LNCAP (cell line): ENCODE data around the gene SLX4IP.

Experiments
- TF ChIP-seq, protein P1 (sequence below): fragments of 450-650 bp; IDR thresholded peaks from 2 replicates; pipeline ENCODE4 v1.5.1; 2017; ENCODE audit warnings: mild to moderate bottlenecking

Gene SLX4IP

GRCh38 chr20:10447028-10447427, 11.9 kb downstream of the SLX4IP start:
- TF ChIP-seq, protein P1, sequence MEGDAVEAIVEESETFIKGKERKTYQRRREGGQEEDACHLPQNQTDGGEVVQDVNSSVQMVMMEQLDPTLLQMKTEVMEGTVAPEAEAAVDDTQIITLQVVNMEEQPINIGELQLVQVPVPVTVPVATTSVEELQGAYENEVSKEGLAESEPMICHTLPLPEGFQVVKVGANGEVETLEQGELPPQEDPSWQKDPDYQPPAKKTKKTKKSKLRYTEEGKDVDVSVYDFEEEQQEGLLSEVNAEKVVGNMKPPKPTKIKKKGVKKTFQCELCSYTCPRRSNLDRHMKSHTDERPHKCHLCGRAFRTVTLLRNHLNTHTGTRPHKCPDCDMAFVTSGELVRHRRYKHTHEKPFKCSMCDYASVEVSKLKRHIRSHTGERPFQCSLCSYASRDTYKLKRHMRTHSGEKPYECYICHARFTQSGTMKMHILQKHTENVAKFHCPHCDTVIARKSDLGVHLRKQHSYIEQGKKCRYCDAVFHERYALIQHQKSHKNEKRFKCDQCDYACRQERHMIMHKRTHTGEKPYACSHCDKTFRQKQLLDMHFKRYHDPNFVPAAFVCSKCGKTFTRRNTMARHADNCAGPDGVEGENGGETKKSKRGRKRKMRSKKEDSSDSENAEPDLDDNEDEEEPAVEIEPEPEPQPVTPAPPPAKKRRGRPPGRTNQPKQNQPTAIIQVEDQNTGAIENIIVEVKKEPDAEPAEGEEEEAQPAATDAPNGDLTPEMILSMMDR: no peak

- TF ChIP-seq, protein P1: no peak
These were observed 13.4 kb downstream of the SLX4IP start for GRCh38 chr20:10448270-10449156.

DNA sequence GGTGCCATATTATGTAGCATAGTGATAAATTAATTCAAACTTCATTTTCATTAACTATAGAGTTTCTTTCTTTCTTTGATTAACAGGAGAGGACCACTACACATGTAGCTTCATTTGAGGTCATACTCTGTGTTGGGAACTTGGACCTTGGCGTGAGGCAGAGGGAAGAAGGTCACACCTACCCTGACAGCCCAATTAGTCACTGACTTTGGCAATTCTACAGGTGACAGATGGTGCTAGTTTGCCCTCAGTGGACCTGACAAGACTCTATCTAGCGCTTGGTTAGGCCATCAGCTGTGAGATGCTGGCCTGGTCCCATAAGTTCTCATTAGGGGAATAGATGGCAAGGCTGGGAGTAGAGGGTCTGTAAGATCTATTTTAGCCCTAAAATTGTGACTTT, 14.2 kb downstream of the SLX4IP start:
- TF ChIP-seq, protein P1: no peak

DNA sequence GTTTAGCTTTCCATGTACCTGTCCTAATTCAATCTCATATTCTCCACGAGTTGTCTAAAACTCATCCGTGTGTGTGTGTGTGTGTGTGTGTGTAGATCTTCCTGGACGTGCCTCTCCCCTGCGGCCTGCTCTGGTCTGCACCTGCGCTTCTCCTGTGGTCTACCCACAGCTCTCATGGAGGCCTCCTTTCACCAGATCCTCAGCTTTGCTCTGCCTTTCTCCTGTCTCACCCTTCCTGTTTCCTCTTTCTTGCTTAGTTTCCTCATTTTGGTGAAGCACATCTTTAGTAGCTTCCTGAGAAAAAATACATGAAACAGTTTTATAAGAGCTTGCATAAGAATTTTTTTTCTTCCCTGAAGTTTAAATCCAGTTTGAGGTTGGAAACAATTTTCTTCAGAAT, 18.1 kb downstream of the SLX4IP start:
- TF ChIP-seq, protein P1: no peak

DNA sequence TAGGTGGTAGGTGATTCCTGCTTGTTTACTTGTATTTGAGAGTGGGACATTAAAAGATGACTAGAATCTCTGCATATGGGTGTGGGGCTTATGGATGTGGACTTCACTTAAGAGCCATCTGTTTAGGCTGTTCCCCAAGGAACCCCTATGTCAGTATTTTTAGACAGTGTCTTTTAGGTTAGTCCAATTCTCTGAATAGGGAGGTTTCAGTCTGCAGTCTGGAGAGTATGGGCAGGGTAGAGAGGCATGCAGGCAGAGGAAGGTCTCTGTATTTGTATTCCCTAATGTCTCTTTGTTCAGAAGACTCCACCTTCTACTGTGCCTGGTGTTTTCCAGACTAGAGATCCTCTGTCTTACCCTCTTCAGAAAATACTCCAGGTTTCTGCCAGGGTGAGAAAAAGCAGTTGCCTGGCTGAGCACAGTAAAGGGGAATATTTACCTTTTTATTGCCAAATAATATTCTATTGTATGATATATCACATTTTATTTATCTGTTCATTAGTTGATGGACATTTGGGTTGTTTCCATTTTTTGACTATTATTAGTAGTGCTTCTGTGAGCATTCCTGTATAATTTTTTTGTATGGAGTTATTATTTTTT, 19.1 kb downstream of the SLX4IP start:
- TF ChIP-seq, protein P1: no peak

GRCh38 chr20:10461495-10461894, 26.4 kb downstream of the SLX4IP start:
- TF ChIP-seq, protein P1: no peak

DNA sequence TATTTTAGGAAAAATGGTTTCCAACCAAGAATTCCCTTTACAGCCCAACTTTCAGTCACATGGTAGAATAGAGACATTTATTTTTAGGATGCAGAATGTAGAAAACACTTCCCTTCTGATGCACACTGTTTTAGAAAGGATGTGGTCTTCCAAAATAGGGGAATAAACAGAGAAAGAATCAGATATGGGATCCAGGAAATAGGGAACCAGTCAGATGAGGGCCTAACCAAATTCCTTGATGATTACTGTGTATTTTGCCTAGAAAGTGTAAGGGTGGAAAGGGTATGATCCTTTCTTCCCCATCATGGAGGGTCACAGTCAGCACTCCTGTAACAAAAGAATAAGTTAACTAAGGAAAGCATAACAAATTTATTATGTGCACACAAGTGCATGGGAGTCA, 27.4 kb downstream of the SLX4IP start:
- TF ChIP-seq, protein P1: no peak
